ENCODE measurements around the gene ZNF420.
"Not testable (repeated sequence)": the region's sequence is repeated elsewhere in the genome, so short reads cannot be mapped to it uniquely, and the experiment has no call there.

ZNF420 gene

DNA sequence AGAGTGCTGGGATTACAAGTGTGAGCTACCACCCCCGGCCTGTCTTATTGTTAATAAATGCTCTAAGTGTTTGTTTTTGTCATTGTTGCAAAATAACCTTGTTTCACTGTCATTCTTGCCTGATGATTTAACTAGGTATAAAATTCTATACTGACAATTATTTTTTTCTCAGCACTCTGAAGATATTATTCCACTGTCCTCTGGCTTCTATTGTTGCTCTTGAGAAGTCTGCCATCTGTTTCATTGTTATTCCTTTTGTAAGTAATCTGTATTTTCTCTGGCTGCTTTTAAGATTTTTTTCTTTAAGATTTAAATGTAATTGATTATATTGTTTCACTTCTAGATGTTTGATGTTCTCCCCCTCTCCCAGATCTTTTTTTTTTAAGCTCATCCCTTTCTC lies 17.6 kb downstream of the ZNF420 start:
- DNase-seq, result peak in 2 of 3 donors; percentile 47 to 65
- ChIA-PET CTCF (no interaction called here), POLR2A (no interaction called here)
- no peak overlapping the region for H3K27ac ChIP-seq (ENCODE audit: insufficient read depth in 1 of 2, low read depth in 1 of 2, low read length in 2 of 2, poor library complexity in 1 of 2, severe bottlenecking in 2 of 2)
- no peaks in the 10 kb centered on the region for H3K4me1 ChIP-seq (ENCODE audit: control extremely low read depth in 1 of 4, control insufficient read depth in 4 of 4, insufficient read depth in 4 of 4, low read length in 3 of 4)
- no CpG with 5 or more reads among the region's 1 CpG for WGBS (ENCODE audit: insufficient coverage)
- H3K4me3 ChIP-seq (ENCODE audit: control insufficient read depth in 1 of 7, extremely low read depth in 1 of 7, insufficient read depth in 4 of 7, low read depth in 2 of 7, low read length in 6 of 7), result no peak overlapping the region
- H3K9me3 ChIP-seq (ENCODE audit: control extremely low read depth in 1 of 5, control insufficient read depth in 4 of 5, insufficient read depth in 2 of 5, low read depth in 1 of 5, low read length in 4 of 5), result peaks cover 16 to 75% (median 44%) of the 10 kb centered on the region in 5 experiments
- peaks cover 40 to 94% (median 50%) of the 10 kb centered on the region in 4 experiments for H3K36me3 ChIP-seq (ENCODE audit: control insufficient read depth in 4 of 4, insufficient read depth in 4 of 4, low read length in 3 of 4)
- no peaks in the 10 kb centered on the region for H3K27me3 ChIP-seq (replicated peaks in 2 of 5; ENCODE audit: control insufficient read depth in 4 of 5, insufficient read depth in 5 of 5, low read length in 4 of 5)

- ChIA-PET POLR2A (no interaction called here), CTCF (interaction anchor here (1.0 kb wide), 1 partner anchor 17 kb away, joined by 3 read pairs; no protein-coding TSS in a partner anchor)
- Histone ChIP-seq H3K36me3 (ENCODE audit: control insufficient read depth in 4 of 4, insufficient read depth in 4 of 4, low read length in 3 of 4) (peaks cover 34 to 87% (median 43%) of the 10 kb centered on the region in 4 experiments), H3K27me3 (replicated peaks in 2 of 5; ENCODE audit: control insufficient read depth in 4 of 5, insufficient read depth in 5 of 5, low read length in 4 of 5) (no peaks in the 10 kb centered on the region), H3K4me3 (ENCODE audit: control insufficient read depth in 1 of 7, extremely low read depth in 1 of 7, insufficient read depth in 4 of 7, low read depth in 2 of 7, low read length in 6 of 7) (no peak overlapping the region), H3K9me3 (ENCODE audit: control extremely low read depth in 1 of 5, control insufficient read depth in 4 of 5, insufficient read depth in 2 of 5, low read depth in 1 of 5, low read length in 4 of 5) (peaks cover 10 to 74% (median 38%) of the 10 kb centered on the region in 5 experiments), H3K27ac (ENCODE audit: insufficient read depth in 1 of 2, low read depth in 1 of 2, low read length in 2 of 2, poor library complexity in 1 of 2, severe bottlenecking in 2 of 2) (no peak overlapping the region), H3K4me1 (ENCODE audit: control extremely low read depth in 1 of 4, control insufficient read depth in 4 of 4, insufficient read depth in 4 of 4, low read length in 3 of 4) (no peaks in the 10 kb centered on the region)
- DNase-seq, result no peak
- WGBS (ENCODE audit: insufficient coverage), result no CpG with 5 or more reads among the region's 1 CpG
Observed at GRCh38 chr19:37098570-37098969, 20.3 kb downstream of the ZNF420 start.

GRCh38 chr19:37104135-37104534 lies 25.9 kb downstream of the ZNF420 start:
- H3K4me1 ChIP-seq (ENCODE audit: control extremely low read depth in 1 of 4, control insufficient read depth in 4 of 4, insufficient read depth in 4 of 4, low read length in 3 of 4); H3K27ac ChIP-seq (ENCODE audit: insufficient read depth in 1 of 2, low read depth in 1 of 2, low read length in 2 of 2, poor library complexity in 1 of 2, severe bottlenecking in 2 of 2); H3K27me3 ChIP-seq (replicated peaks in 2 of 5; ENCODE audit: control insufficient read depth in 4 of 5, insufficient read depth in 5 of 5, low read length in 4 of 5); POLR2A ChIA-PET; CTCF ChIA-PET; DNase-seq; H3K4me3 ChIP-seq (ENCODE audit: control insufficient read depth in 1 of 7, extremely low read depth in 1 of 7, insufficient read depth in 4 of 7, low read depth in 2 of 7, low read length in 6 of 7): not testable (repeated sequence)
- peaks cover 16 to 64% (median 41%) of the 10 kb centered on the region in 4 experiments for H3K36me3 ChIP-seq (ENCODE audit: control insufficient read depth in 4 of 4, insufficient read depth in 4 of 4, low read length in 3 of 4)
- WGBS (ENCODE audit: insufficient coverage), result 100% methylated on average over 1 of the region's 5 CpGs
- peaks cover 3 to 66% (median 47%) of the 10 kb centered on the region in 5 experiments for H3K9me3 ChIP-seq (ENCODE audit: control extremely low read depth in 1 of 5, control insufficient read depth in 4 of 5, insufficient read depth in 2 of 5, low read depth in 1 of 5, low read length in 4 of 5)

- H3K4me3 ChIP-seq (ENCODE audit: control insufficient read depth in 1 of 7, extremely low read depth in 1 of 7, insufficient read depth in 4 of 7, low read depth in 2 of 7, low read length in 6 of 7); CTCF ChIA-PET; H3K27me3 ChIP-seq (replicated peaks in 2 of 5; ENCODE audit: control insufficient read depth in 4 of 5, insufficient read depth in 5 of 5, low read length in 4 of 5); POLR2A ChIA-PET; H3K27ac ChIP-seq (ENCODE audit: insufficient read depth in 1 of 2, low read depth in 1 of 2, low read length in 2 of 2, poor library complexity in 1 of 2, severe bottlenecking in 2 of 2); H3K4me1 ChIP-seq (ENCODE audit: control extremely low read depth in 1 of 4, control insufficient read depth in 4 of 4, insufficient read depth in 4 of 4, low read length in 3 of 4): not testable (repeated sequence)
- H3K36me3 ChIP-seq (ENCODE audit: control insufficient read depth in 4 of 4, insufficient read depth in 4 of 4, low read length in 3 of 4), result peaks cover 10 to 79% (median 29%) of the 10 kb centered on the region in 4 experiments
- DNase-seq, result peak in 2 of 3 donors; percentile 19 to 34
- 95% methylated on average over 6 of the region's 7 CpGs for whole genome bisulfite sequencing (ENCODE audit: insufficient coverage)
- H3K9me3 ChIP-seq (ENCODE audit: control extremely low read depth in 1 of 5, control insufficient read depth in 4 of 5, insufficient read depth in 2 of 5, low read depth in 1 of 5, low read length in 4 of 5), result peaks cover 3 to 81% (median 59%) of the 10 kb centered on the region in 5 experiments
Observed at GRCh38 chr19:37111753-37112152, 33.5 kb downstream of the ZNF420 start.

DNA sequence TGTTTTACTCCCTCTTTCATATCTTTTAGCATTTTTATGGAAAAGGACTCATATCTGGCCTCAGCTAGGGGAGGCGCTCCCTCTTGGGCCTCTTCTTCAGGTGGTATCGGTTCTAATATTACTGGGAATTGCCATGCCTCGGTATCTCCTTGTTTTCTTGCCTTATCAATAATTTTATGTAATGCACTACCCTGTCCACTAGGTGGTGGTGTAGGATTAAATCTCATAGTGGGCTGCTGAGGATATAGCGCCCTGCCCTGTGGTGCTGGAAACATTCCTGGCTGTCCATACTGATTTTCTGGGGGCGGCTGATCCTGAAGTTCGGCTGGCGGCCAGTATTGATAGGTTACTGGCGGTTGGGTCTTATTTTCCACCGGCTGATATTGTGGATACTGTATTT lies 35.8 kb downstream of the ZNF420 start:
- Histone ChIP-seq H3K27me3 (replicated peaks in 2 of 5; ENCODE audit: control insufficient read depth in 4 of 5, insufficient read depth in 5 of 5, low read length in 4 of 5) (no peaks in the 10 kb centered on the region), H3K4me3 (ENCODE audit: control insufficient read depth in 1 of 7, extremely low read depth in 1 of 7, insufficient read depth in 4 of 7, low read depth in 2 of 7, low read length in 6 of 7) (peak overlapping the region in 1 of 7 experiments; percentile 28), H3K4me1 (ENCODE audit: control extremely low read depth in 1 of 4, control insufficient read depth in 4 of 4, insufficient read depth in 4 of 4, low read length in 3 of 4) (no peaks in the 10 kb centered on the region), H3K27ac (ENCODE audit: insufficient read depth in 1 of 2, low read depth in 1 of 2, low read length in 2 of 2, poor library complexity in 1 of 2, severe bottlenecking in 2 of 2) (no peak overlapping the region), H3K9me3 (ENCODE audit: control extremely low read depth in 1 of 5, control insufficient read depth in 4 of 5, insufficient read depth in 2 of 5, low read depth in 1 of 5, low read length in 4 of 5) (peaks cover 3 to 61% (median 48%) of the 10 kb centered on the region in 5 experiments), H3K36me3 (ENCODE audit: control insufficient read depth in 4 of 4, insufficient read depth in 4 of 4, low read length in 3 of 4) (peaks cover 10 to 57% (median 16%) of the 10 kb centered on the region in 4 experiments)
- 94% methylated on average over 3 of the region's 9 CpGs for WGBS (ENCODE audit: insufficient coverage)
- peak in 1 of 3 donors; percentile 21 for DNase-seq
- CTCF ChIA-PET, result no interaction called here
- POLR2A ChIA-PET, result no interaction called here

DNA sequence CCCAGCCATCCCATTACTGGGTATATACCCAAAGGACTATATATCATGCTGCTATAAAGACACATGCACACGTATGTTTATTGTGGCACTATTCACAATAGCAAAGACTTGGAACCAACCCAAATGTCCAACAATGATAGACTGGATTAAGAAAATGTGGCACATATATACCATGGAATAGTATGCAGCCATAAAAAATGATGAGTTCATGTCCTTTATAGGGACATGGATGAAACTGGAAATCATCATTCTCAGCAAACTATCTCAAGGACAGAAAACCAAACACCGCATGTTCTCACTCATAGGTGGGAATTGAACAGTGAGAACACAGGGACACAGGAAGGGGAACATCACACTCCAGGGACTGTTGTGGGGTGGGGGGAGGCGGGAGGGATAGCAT lies 43.9 kb downstream of the ZNF420 start:
- H3K27ac ChIP-seq (ENCODE audit: insufficient read depth in 1 of 2, low read depth in 1 of 2, low read length in 2 of 2, poor library complexity in 1 of 2, severe bottlenecking in 2 of 2); H3K4me1 ChIP-seq (ENCODE audit: control extremely low read depth in 1 of 4, control insufficient read depth in 4 of 4, insufficient read depth in 4 of 4, low read length in 3 of 4); H3K36me3 ChIP-seq (ENCODE audit: control insufficient read depth in 4 of 4, insufficient read depth in 4 of 4, low read length in 3 of 4); CTCF ChIA-PET; H3K27me3 ChIP-seq (replicated peaks in 2 of 5; ENCODE audit: control insufficient read depth in 4 of 5, insufficient read depth in 5 of 5, low read length in 4 of 5); POLR2A ChIA-PET; H3K4me3 ChIP-seq (ENCODE audit: control insufficient read depth in 1 of 7, extremely low read depth in 1 of 7, insufficient read depth in 4 of 7, low read depth in 2 of 7, low read length in 6 of 7); DNase-seq: not testable (repeated sequence)
- WGBS (ENCODE audit: insufficient coverage), result no CpG with 5 or more reads among the region's 3 CpGs
- peaks cover 11 to 42% (median 22%) of the 10 kb centered on the region in 5 experiments for H3K9me3 ChIP-seq (ENCODE audit: control extremely low read depth in 1 of 5, control insufficient read depth in 4 of 5, insufficient read depth in 2 of 5, low read depth in 1 of 5, low read length in 4 of 5)

GRCh38 chr19:37127999-37128820 lies 50.0 kb downstream of the ZNF420 start:
- no peaks in the 10 kb centered on the region for H3K4me1 ChIP-seq (ENCODE audit: control extremely low read depth in 1 of 4, control insufficient read depth in 4 of 4, insufficient read depth in 4 of 4, low read length in 3 of 4)
- peaks cover 13 to 37% (median 24%) of the 10 kb centered on the region in 4 experiments for H3K36me3 ChIP-seq (ENCODE audit: control insufficient read depth in 4 of 4, insufficient read depth in 4 of 4, low read length in 3 of 4)
- no peaks in the 10 kb centered on the region for H3K27me3 ChIP-seq (replicated peaks in 2 of 5; ENCODE audit: control insufficient read depth in 4 of 5, insufficient read depth in 5 of 5, low read length in 4 of 5)
- no peak overlapping the region for H3K27ac ChIP-seq (ENCODE audit: insufficient read depth in 1 of 2, low read depth in 1 of 2, low read length in 2 of 2, poor library complexity in 1 of 2, severe bottlenecking in 2 of 2)
- POLR2A ChIA-PET, result no interaction called here
- CTCF ChIA-PET, result no interaction called here
- DNase-seq, result no peak
- H3K4me3 ChIP-seq (ENCODE audit: control insufficient read depth in 1 of 7, extremely low read depth in 1 of 7, insufficient read depth in 4 of 7, low read depth in 2 of 7, low read length in 6 of 7), result peak overlapping the region in 2 of 7 experiments; percentile 11 to 12
- H3K9me3 ChIP-seq (ENCODE audit: control extremely low read depth in 1 of 5, control insufficient read depth in 4 of 5, insufficient read depth in 2 of 5, low read depth in 1 of 5, low read length in 4 of 5), result peaks cover 34 to 93% (median 57%) of the 10 kb centered on the region in 5 experiments
- 94% methylated on average over 2 of the region's 12 CpGs for WGBS (ENCODE audit: insufficient coverage)

All from common myeloid progenitor, CD34-positive (primary cell).